Mesothelial cell of epicardium (in vitro differentiated cells): ENCODE measurements around the gene C20orf202. TPM values are rescaled to one million over a fixed set of nuclear protein-coding genes. Genes with fewer than 3 reads are reported as not detected.

ENCODE experiments used
- DNase-seq, 2 experiments: peaks; one replicate each; pipeline ENCODE4 v3.0.0; 2021; ENCODE audit warnings: low spot score in 2 of 2; ENCODE audit not compliant: unreplicated experiment in 2 of 2
- H3K27ac Mint-ChIP-seq: 2 replicates; pipeline ENCODE4 v1.8.0; 2021; ENCODE audit warnings: mixed read lengths
- H3K27me3 Mint-ChIP-seq: 2 replicates; pipeline ENCODE4 v1.8.0; 2021; ENCODE audit warnings: low read depth, mixed read lengths
- H3K36me3 Mint-ChIP-seq: 2 replicates; pipeline ENCODE4 v1.8.0; 2021; ENCODE audit warnings: mixed read lengths
- H3K4me1 Mint-ChIP-seq: 2 replicates; pipeline ENCODE4 v1.8.0; 2021; ENCODE audit warnings: mixed read lengths
- H3K4me3 Mint-ChIP-seq: 2 replicates; pipeline ENCODE4 v1.8.0; 2021; ENCODE audit warnings: mild to moderate bottlenecking, moderate library complexity, mixed read lengths
- H3K9me3 Mint-ChIP-seq: 2 replicates; pipeline ENCODE4 v1.8.0; 2021; ENCODE audit warnings: mixed read lengths
- CTCF ChIP-seq: fragments of 200-600 bp; sonication (generic); IDR thresholded peaks from one replicate; pipeline ENCODE4 v1.5.0; 2021; ENCODE audit warnings: antibody characterized with exemption; ENCODE audit not compliant: unreplicated experiment
- total RNA-seq: library from RNA; stranded (reverse); gene quantifications from 3 replicates; pipeline ENCODE4 v1.2.1, GENCODE V29; 2021

The C20orf202 gene
- total RNA-seq, 1 donor from 2014 or later: 0.22 TPM

GRCh38 chr20:1196634-1197033, 6.6 kb upstream of the C20orf202 start:
- peaks cover 40% of the 10 kb centered on the region for H3K27me3 Mint-ChIP-seq
- H3K4me3 Mint-ChIP-seq: no peak overlapping the region
- H3K9me3 Mint-ChIP-seq: no peaks in the 10 kb centered on the region
- H3K4me1 Mint-ChIP-seq: no peaks in the 10 kb centered on the region
- DNase-seq: no peak
- TF ChIP-seq CTCF: no peak
- no peaks in the 10 kb centered on the region for H3K36me3 Mint-ChIP-seq
- H3K27ac Mint-ChIP-seq: no peak overlapping the region

GRCh38 chr20:1197801-1198200, 5.5 kb upstream of the C20orf202 start:
- no peak for TF ChIP-seq CTCF
- Mint-ChIP-seq H3K4me1 (no peaks in the 10 kb centered on the region), H3K36me3 (no peaks in the 10 kb centered on the region), H3K27me3 (peaks cover 43% of the 10 kb centered on the region), H3K9me3 (no peaks in the 10 kb centered on the region), H3K4me3 (no peak overlapping the region), H3K27ac (no peak overlapping the region)
- DNase-seq: no peak

DNA sequence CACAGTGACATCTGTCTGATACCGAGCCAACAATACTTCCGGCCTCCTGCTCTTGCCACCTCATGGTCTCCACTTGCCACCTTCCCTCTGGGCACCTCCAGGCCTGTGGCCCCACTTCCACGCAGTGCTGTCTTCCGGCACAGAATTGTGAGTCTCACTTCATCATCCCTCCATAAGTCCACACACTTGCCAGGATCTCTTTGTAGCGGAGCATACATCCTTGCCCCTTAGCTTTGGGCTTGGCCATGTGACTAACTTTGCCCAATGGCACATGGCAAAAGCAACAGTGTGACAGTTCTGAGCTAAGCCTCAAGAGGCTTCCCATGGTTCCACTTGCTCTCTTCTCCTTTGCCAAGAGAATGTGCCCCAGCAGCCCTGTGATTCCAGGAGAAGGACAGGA, 4.5 kb upstream of the C20orf202 start:
- H3K27me3 Mint-ChIP-seq: peaks cover 39% of the 10 kb centered on the region
- no peak for DNase-seq
- no peaks in the 10 kb centered on the region for H3K9me3 Mint-ChIP-seq
- no peak overlapping the region for H3K4me3 Mint-ChIP-seq
- no peak overlapping the region for H3K27ac Mint-ChIP-seq
- no peak for TF ChIP-seq CTCF
- no peaks in the 10 kb centered on the region for H3K4me1 Mint-ChIP-seq
- no peaks in the 10 kb centered on the region for H3K36me3 Mint-ChIP-seq

- no peak for TF ChIP-seq CTCF
- Mint-ChIP-seq H3K27ac (no peak overlapping the region), H3K27me3 (peaks cover 39% of the 10 kb centered on the region), H3K9me3 (no peaks in the 10 kb centered on the region), H3K4me3 (no peak overlapping the region), H3K4me1 (no peaks in the 10 kb centered on the region), H3K36me3 (no peaks in the 10 kb centered on the region)
- no peak for DNase-seq
Observed at GRCh38 chr20:1199212-1199873, 3.9 kb upstream of the C20orf202 start.

GRCh38 chr20:1199964-1200363, 3.3 kb upstream of the C20orf202 start:
- no peak for DNase-seq
- H3K36me3 Mint-ChIP-seq: no peaks in the 10 kb centered on the region
- H3K4me3 Mint-ChIP-seq: no peak overlapping the region
- H3K27me3 Mint-ChIP-seq: peaks cover 39% of the 10 kb centered on the region
- TF ChIP-seq CTCF: no peak
- H3K9me3 Mint-ChIP-seq: no peaks in the 10 kb centered on the region
- H3K27ac Mint-ChIP-seq: no peak overlapping the region
- no peaks in the 10 kb centered on the region for H3K4me1 Mint-ChIP-seq

- H3K27me3 Mint-ChIP-seq: peaks cover 35% of the 10 kb centered on the region
- H3K4me3 Mint-ChIP-seq: no peak overlapping the region
- no peaks in the 10 kb centered on the region for H3K36me3 Mint-ChIP-seq
- TF ChIP-seq CTCF: no peak
- H3K9me3 Mint-ChIP-seq: no peaks in the 10 kb centered on the region
- DNase-seq: no peak
- no peaks in the 10 kb centered on the region for H3K4me1 Mint-ChIP-seq
- H3K27ac Mint-ChIP-seq: no peak overlapping the region
Observed at GRCh38 chr20:1203630-1204029, 376 bp downstream of the C20orf202 start.
